Measurements from ENCODE around the gene MRPL14. TPM values are rescaled to one million over a fixed set of nuclear protein-coding genes. Genes with fewer than 3 reads are reported as not detected.

The MRPL14 gene
- total and polyA plus RNA-seq, 2 of the 4 experiments (the other 2 are of a cell fraction), result 43.7 to 87.9 TPM

GRCh38 chr6:44071670-44072451, 55.4 kb downstream of the MRPL14 start:
- peak overlapping the region; percentile 93 for H3K9ac ChIP-seq (ENCODE audit: low read depth, low read length)
- in situ Hi-C loops (cut with MboI; ENCODE audit: low sequenced_read_pairs), result loop anchor here (5.0 to 10.0 kb wide), 2 partner anchors 300 to 467 kb away; partner anchors contain the start of gene VEGFA
- BruUV-seq (replicated peaks), result no TSS peak
- peak overlapping the region; percentile 99 for H4K5ac ChIP-seq (ENCODE audit: low read depth, low read length)
- H3K4me1 ChIP-seq (ENCODE audit: control insufficient read depth, insufficient read depth, low read length), result peaks cover 45% of the 10 kb centered on the region
- dilution Hi-C loops (cut with HindIII; ENCODE audit: low sequenced_read_pairs, unreplicated experiment), result no loop called here
- no peak overlapping the region for H3K4me3 ChIP-seq (ENCODE audit: insufficient read depth, low read depth, low read length)
- peaks cover 28% of the 10 kb centered on the region for H3K9me1 ChIP-seq (ENCODE audit: insufficient read depth, low read length)
- no peaks in the 10 kb centered on the region for H3K36me3 ChIP-seq (ENCODE audit: control insufficient read depth, insufficient read depth, low read length)
- peak overlapping the region; percentile 100 for H2AK9ac ChIP-seq (replicated peaks; ENCODE audit: low read depth, low read length, poor library complexity)
- H2BK15ac ChIP-seq (ENCODE audit: low read depth, low read length), result peak overlapping the region; percentile 100
- peak overlapping the region; percentile 100 for H2AK5ac ChIP-seq (ENCODE audit: low read depth, low read length)
- ChIA-PET CTCF (interaction anchor here (0.6 to 4.6 kb wide), 3 partner anchors 302 to 459 kb away, joined by 3 to 22 read pairs (median 6); partner anchors contain the start of gene VEGFA), POLR2A (ENCODE audit: unreplicated experiment) (no interaction called here)
- H2BK20ac ChIP-seq (ENCODE audit: low read depth, low read length), result peak overlapping the region; percentile 99
- peak overlapping the region; percentile 98 for H3K23ac ChIP-seq (ENCODE audit: low read depth, low read length)
- peak overlapping the region; percentile 89 for H3K4me2 ChIP-seq (ENCODE audit: low read depth, low read length)
- peak overlapping the region; percentile 95 for H3K56ac ChIP-seq (ENCODE audit: extremely low read depth, insufficient read depth, low read length)
- H3K9me3 ChIP-seq (ENCODE audit: control insufficient read depth, insufficient read depth, low read length), result no peaks in the 10 kb centered on the region
- DNase-seq (peak; percentile 98), ATAC-seq (ENCODE audit: low read depth) (peak; percentile 7; the same call in 1 of the 2 replicates)
- H3K27ac ChIP-seq (ENCODE audit: insufficient read depth, low read length), result peak overlapping the region; percentile 96
- peak overlapping the region; percentile 98 to 100 for H4K8ac ChIP-seq (ENCODE audit: low read depth in 2 of 2, low read length in 2 of 2)
- no peaks in the 10 kb centered on the region for H4K20me1 ChIP-seq (ENCODE audit: insufficient read depth, low read length)
- peak overlapping the region; percentile 100 for H4K91ac ChIP-seq (ENCODE audit: insufficient read depth, low read depth, low read length)
- H3K4ac ChIP-seq (ENCODE audit: low read depth, low read length), result peak overlapping the region; percentile 97
- peak overlapping the region; percentile 98 for H2BK5ac ChIP-seq (ENCODE audit: low read depth, low read length, poor library complexity, severe bottlenecking)
- H2AFZ ChIP-seq (replicated peaks; ENCODE audit: low read length, poor library complexity), result peak overlapping the region; percentile 95
- TF ChIP-seq MAFK (IDR thresholded peaks at IDR 0.05; ENCODE audit: low read depth, low read length), result peak; percentile 7; the same call in 1 of the 2 replicates
- TF ChIP-seq MAZ (IDR thresholded peaks at IDR 0.05; ENCODE audit: borderline replicate concordance, low read depth, low read length), result peak; percentile 26; the same call in 1 of the 2 replicates
- TF ChIP-seq RAD21 (IDR thresholded peaks at IDR 0.05; ENCODE audit: low read length), result no peak; the same call in 1 of the 2 replicates
- peak; percentile 44 for TF ChIP-seq BHLHE40 (IDR thresholded peaks at IDR 0.05; ENCODE audit: low read depth, low read length)
- TF ChIP-seq MXI1 (IDR thresholded peaks at IDR 0.05; ENCODE audit: borderline replicate concordance, low read depth, low read length), result no peak
- peak; percentile 86 for TF ChIP-seq FOS (IDR thresholded peaks at IDR 0.05; ENCODE audit: low read depth, low read length)
- TF ChIP-seq CEBPB (IDR thresholded peaks at IDR 0.05; ENCODE audit: low read depth, low read length), result peak; percentile 53
- peak; percentile 71 for TF ChIP-seq NFE2L2 (IDR thresholded peaks at IDR 0.05; ENCODE audit: low read depth, low read length)
- TF ChIP-seq SMC3 (IDR thresholded peaks at IDR 0.05; ENCODE audit: low read depth, low read length), result no peak
- H3K14ac ChIP-seq (replicated peaks; ENCODE audit: low read depth, low read length), result peak overlapping the region; percentile 99
- H3K27me3 ChIP-seq (ENCODE audit: control insufficient read depth, insufficient read depth, low read length), result no peaks in the 10 kb centered on the region
- intact Hi-C loops (cut with micrococcal nuclease), result loop anchor here (5.0 kb wide), 2 partner anchors 80 to 140 kb away; no protein-coding TSS in a partner anchor
- peak overlapping the region; percentile 100 for H3K18ac ChIP-seq (ENCODE audit: low read depth, low read length)
- peaks cover 0 to 24% of the 10 kb centered on the region in 2 experiments; a peak in 3 of 4 replicates for H3K79me1 ChIP-seq (ENCODE audit: low read depth in 1 of 2, low read length in 2 of 2)
- peak overlapping the region; percentile 99 for H2BK120ac ChIP-seq (ENCODE audit: low read depth, low read length)
- no CpG with 5 or more reads among the region's 8 CpGs for WGBS, 2 experiments (ENCODE audit: extremely low coverage in 2 of 2, insufficient read length in 1 of 2)

All from IMR-90 (cell line).